Measurements from ENCODE around the gene ANXA8L1.
"Not testable (repeated sequence)": the region's sequence is repeated elsewhere in the genome, so short reads cannot be mapped to it uniquely, and the experiment has no call there.

- TF ChIP-seq CTCF (IDR thresholded peaks at IDR 0.05; ENCODE audit: low read length); EZH2 (IDR thresholded peaks at IDR 0.05; ENCODE audit: borderline replicate concordance, low read length): not testable (repeated sequence)
Observed at GRCh38 chr10:46409556-46409955, 34.0 kb downstream of the ANXA8L1 start.
